Colonic mucosa (tissue), 4 donors: ENCODE measurements around the gene PCCA. TPM values are rescaled to one million over a fixed set of nuclear protein-coding genes. Genes with fewer than 3 reads are reported as not detected.

Experiments
- DNase-seq: peaks from one replicate; pipeline ENCODE4 v3.0.0-alpha.2; 2020
- H3K27ac ChIP-seq: fragments of 200-600 bp; one replicate; pipeline ENCODE4 v1.8.0; 2021
- H3K27me3 ChIP-seq: fragments of 200-600 bp; one replicate; pipeline ENCODE4 v1.8.0; 2021
- H3K36me3 ChIP-seq: fragments of 200-600 bp; one replicate; pipeline ENCODE4 v1.8.0; 2021
- H3K4me1 ChIP-seq: fragments of 200-600 bp; one replicate; pipeline ENCODE4 v1.8.0; 2021; ENCODE audit warnings: mild to moderate bottlenecking
- H3K4me3 ChIP-seq: fragments of 200-600 bp; one replicate; pipeline ENCODE4 v1.8.0; 2021
- H3K9ac ChIP-seq, 2 donors: one replicate each; pipeline ENCODE4 v1.7.0; 2013; ENCODE audit warnings: control low read depth in 2 of 2, low read depth in 2 of 2, low read length in 2 of 2
- H3K9me3 ChIP-seq: fragments of 200-600 bp; one replicate; pipeline ENCODE4 v1.8.0; 2021
- intact Hi-C: fragments of 100-400 bp; cut with DNase I; formaldehyde crosslinking; loops from one replicate; pipeline ENCODE4 v1.14.1; 2022
- total RNA-seq, 2 donors: library from RNA; stranded (reverse); fragmentation: NEBNext Ultra II Directional in 1 of 2; extraction: Animal tissue kit (Norgen Biotek cat#: 25700) in 1 of 2; gene quantifications; one replicate each; pipeline ENCODE4 v1.2.1, GENCODE V29; 2021
- TF ChIP-seq, protein P1 (sequence below): fragments of 200-600 bp; IDR thresholded peaks from one replicate; pipeline ENCODE4 v1.8.0; 2022; ENCODE audit warnings: antibody characterized with exemption, mild to moderate bottlenecking
- donor health status: healthy.
- donor health status: DM: no; HTN: no; CAD: no.
- donor health status: DM: no; HTN: no; CAD: no.

Gene PCCA
- total RNA-seq, 2 donors from 2014 or later, result 65.5 to 109 TPM

DNA sequence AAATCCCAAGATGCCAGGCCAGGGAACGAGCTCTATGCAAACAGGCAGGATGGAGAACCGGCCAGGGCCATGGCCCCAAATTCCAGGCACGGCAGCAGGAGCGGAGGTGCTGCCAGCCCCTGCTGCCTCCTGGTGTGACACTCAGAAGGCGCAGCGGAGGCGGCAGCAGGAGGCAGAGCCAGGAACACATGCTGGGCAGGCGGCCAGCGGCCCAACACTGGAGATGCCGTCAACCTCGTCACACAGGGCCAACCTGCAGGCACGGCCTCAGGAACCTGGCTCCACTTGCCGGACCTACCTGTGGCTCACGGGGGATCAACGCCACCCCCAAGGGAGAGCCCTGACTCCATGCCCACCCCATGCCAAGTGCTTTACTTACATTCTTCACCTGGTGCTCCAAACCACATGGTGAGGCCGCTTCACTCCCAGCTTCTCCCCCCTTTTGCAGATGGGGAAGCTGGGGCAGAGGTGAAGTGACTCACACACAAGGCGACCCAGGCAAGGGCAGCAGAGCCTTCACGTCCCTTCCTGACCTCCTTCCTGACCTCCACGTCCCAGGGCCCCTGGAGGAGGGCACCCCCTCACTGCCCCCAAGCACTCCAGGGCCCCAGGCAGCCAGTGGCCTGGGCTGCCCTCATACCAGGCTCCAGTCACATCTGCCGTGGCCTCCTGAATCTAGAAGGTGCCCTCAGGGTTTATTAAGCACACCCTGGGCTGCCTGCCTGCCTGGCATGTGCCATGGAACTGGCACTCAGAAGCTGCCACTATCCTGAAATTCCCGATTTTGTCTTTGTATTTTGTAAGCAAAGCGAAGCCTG, 456.2 kb downstream of the PCCA start:
- intact Hi-C loops, result no loop called here
- Histone ChIP-seq H3K36me3 (no peaks in the 10 kb centered on the region), H3K9me3 (no peaks in the 10 kb centered on the region), H3K27ac (no peak overlapping the region), H3K27me3 (no peaks in the 10 kb centered on the region), H3K4me3 (no peak overlapping the region), H3K9ac (no peak overlapping the region), H3K4me1 (no peaks in the 10 kb centered on the region)
- TF ChIP-seq, protein P1, sequence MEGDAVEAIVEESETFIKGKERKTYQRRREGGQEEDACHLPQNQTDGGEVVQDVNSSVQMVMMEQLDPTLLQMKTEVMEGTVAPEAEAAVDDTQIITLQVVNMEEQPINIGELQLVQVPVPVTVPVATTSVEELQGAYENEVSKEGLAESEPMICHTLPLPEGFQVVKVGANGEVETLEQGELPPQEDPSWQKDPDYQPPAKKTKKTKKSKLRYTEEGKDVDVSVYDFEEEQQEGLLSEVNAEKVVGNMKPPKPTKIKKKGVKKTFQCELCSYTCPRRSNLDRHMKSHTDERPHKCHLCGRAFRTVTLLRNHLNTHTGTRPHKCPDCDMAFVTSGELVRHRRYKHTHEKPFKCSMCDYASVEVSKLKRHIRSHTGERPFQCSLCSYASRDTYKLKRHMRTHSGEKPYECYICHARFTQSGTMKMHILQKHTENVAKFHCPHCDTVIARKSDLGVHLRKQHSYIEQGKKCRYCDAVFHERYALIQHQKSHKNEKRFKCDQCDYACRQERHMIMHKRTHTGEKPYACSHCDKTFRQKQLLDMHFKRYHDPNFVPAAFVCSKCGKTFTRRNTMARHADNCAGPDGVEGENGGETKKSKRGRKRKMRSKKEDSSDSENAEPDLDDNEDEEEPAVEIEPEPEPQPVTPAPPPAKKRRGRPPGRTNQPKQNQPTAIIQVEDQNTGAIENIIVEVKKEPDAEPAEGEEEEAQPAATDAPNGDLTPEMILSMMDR, result no peak
- DNase-seq, result no peak

DNA sequence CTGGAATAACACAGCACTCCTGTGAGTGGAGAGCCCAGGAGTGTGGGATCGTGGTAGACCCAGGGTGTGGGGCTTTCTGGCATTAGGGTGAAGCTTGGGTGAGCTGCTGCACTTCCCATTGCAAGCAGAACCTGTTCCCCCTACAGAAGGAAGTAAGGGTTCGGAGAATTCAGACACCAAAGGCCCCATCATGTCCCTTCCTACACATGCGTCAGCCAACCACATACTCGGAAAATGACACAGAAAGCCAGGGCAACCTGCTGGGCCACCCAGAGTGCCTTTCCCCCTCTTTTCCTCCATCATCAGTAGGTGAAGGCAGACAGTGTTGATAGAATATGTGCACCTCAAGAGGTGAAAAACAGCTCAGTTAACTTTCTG, 456.8 kb downstream of the PCCA start:
- Histone ChIP-seq H3K9me3 (no peaks in the 10 kb centered on the region), H3K36me3 (no peaks in the 10 kb centered on the region), H3K27ac (no peak overlapping the region), H3K9ac (no peak overlapping the region), H3K4me1 (no peaks in the 10 kb centered on the region), H3K27me3 (no peaks in the 10 kb centered on the region), H3K4me3 (no peak overlapping the region)
- TF ChIP-seq, protein P1, result no peak
- no peak for DNase-seq
- intact Hi-C loops, result no loop called here

DNA sequence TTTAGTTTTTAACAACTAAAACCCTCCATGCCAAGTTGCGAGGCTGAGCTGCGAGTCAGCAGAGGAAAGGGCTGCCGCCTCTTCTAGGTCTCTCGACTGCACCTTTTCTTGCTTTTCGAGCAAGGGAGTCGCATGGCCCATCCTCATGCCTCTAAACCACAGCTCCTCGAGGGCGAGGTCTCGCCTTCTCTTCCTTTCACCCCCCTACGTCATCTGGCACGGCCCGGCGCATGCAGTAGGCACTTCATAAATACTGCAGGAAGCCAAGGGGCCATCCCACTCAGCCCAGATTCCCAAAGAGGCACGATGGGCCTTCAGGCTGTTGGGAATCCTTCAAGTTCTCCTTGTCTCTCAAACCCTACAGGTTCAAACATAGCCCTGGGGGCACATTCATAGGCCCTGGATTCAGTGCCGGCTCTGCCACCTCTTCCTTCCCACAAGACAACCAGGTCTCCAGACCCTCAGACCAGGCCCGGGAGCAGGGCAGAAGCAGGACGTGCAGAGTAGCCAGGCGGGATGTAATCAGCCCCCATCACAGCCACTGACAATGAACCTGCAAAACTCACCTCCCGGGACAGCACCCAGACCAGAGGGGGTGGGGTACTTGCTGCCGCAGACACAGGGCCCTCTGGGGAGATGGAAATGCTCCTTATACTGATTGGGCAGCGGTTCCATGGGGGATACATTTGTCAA, 458.0 kb downstream of the PCCA start:
- Histone ChIP-seq H3K4me1 (no peaks in the 10 kb centered on the region), H3K9ac (no peak overlapping the region), H3K4me3 (no peak overlapping the region), H3K27ac (no peak overlapping the region), H3K9me3 (no peaks in the 10 kb centered on the region), H3K27me3 (no peaks in the 10 kb centered on the region), H3K36me3 (no peaks in the 10 kb centered on the region)
- intact Hi-C loops, result no loop called here
- TF ChIP-seq, protein P1, result no peak
- DNase-seq, result no peak

DNA sequence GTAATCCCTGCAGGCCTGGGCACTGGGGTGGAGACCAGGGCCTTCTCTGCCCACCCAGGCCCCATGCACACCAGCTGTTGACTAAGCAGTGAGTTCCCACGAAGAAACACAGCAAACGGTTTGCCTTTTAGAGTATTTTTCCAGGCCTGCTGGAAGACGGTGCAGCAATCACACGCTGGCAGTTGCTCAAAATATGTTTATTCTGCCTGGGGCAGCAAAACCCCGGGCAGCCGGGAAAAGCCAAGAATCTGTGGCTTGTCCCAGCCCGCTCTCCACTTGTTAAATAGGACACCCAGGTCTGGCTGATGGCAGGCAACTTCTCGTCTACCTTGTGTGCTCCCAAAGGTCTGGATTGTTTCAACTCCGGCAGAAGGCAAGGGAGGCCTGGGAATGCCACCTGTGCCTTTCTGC, 458.9 kb downstream of the PCCA start:
- Histone ChIP-seq H3K36me3 (no peaks in the 10 kb centered on the region), H3K27ac (no peak overlapping the region), H3K4me3 (no peak overlapping the region), H3K9me3 (no peaks in the 10 kb centered on the region), H3K4me1 (no peaks in the 10 kb centered on the region), H3K27me3 (no peaks in the 10 kb centered on the region), H3K9ac (no peak overlapping the region)
- intact Hi-C loops, result no loop called here
- no peak for DNase-seq
- TF ChIP-seq, protein P1, result no peak

DNA sequence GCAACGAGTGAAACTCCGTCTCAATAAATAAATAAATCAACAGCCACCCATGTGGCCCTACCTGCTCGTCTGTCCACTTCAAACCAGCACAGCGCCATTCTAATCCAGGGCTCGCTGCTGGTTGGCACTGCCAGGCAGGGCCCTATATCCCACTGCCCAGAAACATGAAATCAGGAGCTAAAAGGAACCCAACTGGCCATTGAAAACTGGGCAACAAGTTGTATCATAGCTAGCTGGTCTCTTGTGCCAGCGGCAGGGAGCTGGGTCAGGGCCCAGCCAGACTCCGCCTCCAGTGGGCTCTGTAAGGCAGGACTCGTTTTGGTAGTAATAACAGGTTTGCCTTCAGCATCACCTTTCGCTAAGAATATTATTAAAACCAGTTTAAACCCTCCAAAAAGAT, 460.4 kb downstream of the PCCA start:
- Histone ChIP-seq H3K36me3 (no peaks in the 10 kb centered on the region), H3K27ac (no peak overlapping the region), H3K4me1 (no peaks in the 10 kb centered on the region), H3K27me3 (no peaks in the 10 kb centered on the region), H3K9me3 (no peaks in the 10 kb centered on the region), H3K9ac (no peak overlapping the region), H3K4me3 (no peak overlapping the region)
- intact Hi-C loops, result no loop called here
- DNase-seq, result no peak
- TF ChIP-seq, protein P1, result no peak
